GM23248 (cell line): ENCODE results near the gene C17orf78. TPM values are rescaled to one million over a fixed set of nuclear protein-coding genes. Genes with fewer than 3 reads are reported as not detected.

Experiments used
- DNase-seq: peaks from one replicate; pipeline ENCODE4 v3.0.0-alpha.2; 2015
- H2AFZ ChIP-seq: fragments of 200-600 bp; sonication (generic); 2 replicates; pipeline ENCODE4 v1.6.1; 2016; ENCODE audit warnings: antibody characterized with exemption
- H3F3A ChIP-seq: fragments of 200-600 bp; sonication (generic); 2 replicates; pipeline ENCODE4 v1.6.1; 2016; ENCODE audit warnings: mild to moderate bottlenecking, antibody characterized with exemption, mixed run types; ENCODE audit not compliant: insufficient read depth
- H3K27ac ChIP-seq: fragments of 200-600 bp; sonication (generic); 2 replicates; pipeline ENCODE4 v1.5.1; 2016; ENCODE audit warnings: mild to moderate bottlenecking
- H3K27me3 ChIP-seq: fragments of 200-600 bp; sonication (generic); replicated peaks from 2 replicates; pipeline ENCODE4 v1.6.1; 2016; ENCODE audit warnings: mild to moderate bottlenecking; ENCODE audit not compliant: insufficient read depth
- H3K36me3 ChIP-seq: fragments of 200-600 bp; sonication (generic); 2 replicates; pipeline ENCODE4 v1.6.1; 2016; ENCODE audit warnings: low read depth, mild to moderate bottlenecking
- H3K4me1 ChIP-seq: fragments of 200-600 bp; sonication (generic); 2 replicates; pipeline ENCODE4 v1.6.1; 2016; ENCODE audit warnings: mild to moderate bottlenecking; ENCODE audit not compliant: insufficient read depth
- H3K4me2 ChIP-seq: fragments of 200-600 bp; sonication (generic); one replicate; pipeline ENCODE4 v1.6.1; 2016; ENCODE audit warnings: mild to moderate bottlenecking; ENCODE audit not compliant: unreplicated experiment
- H3K4me3 ChIP-seq: fragments of 200-600 bp; sonication (generic); 2 replicates; pipeline ENCODE4 v1.5.1; 2016; ENCODE audit warnings: mild to moderate bottlenecking
- H3K79me2 ChIP-seq: fragments of 200-600 bp; sonication (generic); 2 replicates; pipeline ENCODE4 v1.6.1; 2016; ENCODE audit warnings: mild to moderate bottlenecking; ENCODE audit not compliant: insufficient read depth
- H3K9ac ChIP-seq: fragments of 200-600 bp; sonication (generic); 2 replicates; pipeline ENCODE4 v1.6.1; 2016; ENCODE audit warnings: mild to moderate bottlenecking
- H3K9me2 ChIP-seq: fragments of 200-600 bp; sonication (generic); 2 replicates; pipeline ENCODE4 v1.6.1; 2016; ENCODE audit warnings: mixed run types, mild to moderate bottlenecking, moderate library complexity; ENCODE audit not compliant: insufficient read depth
- H3K9me3 ChIP-seq: fragments of 200-600 bp; sonication (generic); one replicate; pipeline ENCODE4 v1.6.1; 2017; ENCODE audit warnings: low read depth
- H4K20me1 ChIP-seq: fragments of 200-600 bp; sonication (generic); 2 replicates; pipeline ENCODE4 v1.6.0; 2016; ENCODE audit not compliant: insufficient read depth
- EZH2 ChIP-seq: fragments of 200-600 bp; sonication (generic); IDR thresholded peaks from 2 replicates; pipeline ENCODE4 v1.6.1; 2018; ENCODE audit warnings: antibody characterized with exemption, mild to moderate bottlenecking; ENCODE audit not compliant: insufficient read depth, poor library complexity, severe bottlenecking
- EZH2phosphoT487 ChIP-seq: fragments of 200-600 bp; sonication (generic); IDR thresholded peaks from 2 replicates; pipeline ENCODE4 v1.6.1; 2018; ENCODE audit warnings: antibody characterized with exemption, moderate library complexity, mild to moderate bottlenecking, low read depth; ENCODE audit not compliant: insufficient read depth
- WGBS, 2 experiments: methylation state at CpG; one replicate each; pipeline ENCODE4 v1.1.6; 2015 to 2017; ENCODE audit warnings: low lambda C conversion rate in 2 of 2, low coverage in 1 of 2; ENCODE audit errors: missing lambda C conversion rate in 2 of 2; 5-methylcytosine and 5-hydroxymethylcytosine counted together
- in situ Hi-C: fragments of 300-500 bp; cut with MboI; formaldehyde crosslinking; loops from 2 replicates; pipeline ENCODE4 v1.15.0; 2020
- polyA plus RNA-seq: library from polyadenylated mRNA; unstranded; fragments of >200 nt; fragmentation: Nextera tagmentation; extraction: Ambion mirVana; gene quantifications from 2 replicates; pipeline ENCODE4 v1.2.1, GENCODE V29; 2016
- total RNA-seq: library from RNA; depleted of rRNA; stranded (reverse); fragments of >200 nt; shearing (Covaris generic); gene quantifications from 2 replicates; pipeline ENCODE4 v1.2.3, GENCODE V29; 2014

The C17orf78 gene
- total and polyA plus RNA-seq, 2 experiments from 2014 or later, result not detected

GRCh38 chr17:37361543-37361942 lies 14.2 kb upstream of the C17orf78 start:
- 97 to 98% methylated on average over 4 of the region's 4 CpGs for WGBS, 2 experiments
- H4K20me1 ChIP-seq, result no peaks in the 10 kb centered on the region
- H3K79me2 ChIP-seq, result peaks cover 20% of the 10 kb centered on the region
- no peaks in the 10 kb centered on the region for H3K9me2 ChIP-seq
- H3K36me3 ChIP-seq, result no peaks in the 10 kb centered on the region
- TF ChIP-seq EZH2, result no peak
- no peak for TF ChIP-seq EZH2phosphoT487
- no peak overlapping the region for H2AFZ ChIP-seq
- no peaks in the 10 kb centered on the region for H3K9me3 ChIP-seq
- no peak overlapping the region for H3K9ac ChIP-seq
- in situ Hi-C loops, result no loop called here
- no peak overlapping the region for H3K4me2 ChIP-seq
- H3K27me3 ChIP-seq, result no peaks in the 10 kb centered on the region
- H3K27ac ChIP-seq, result no peak overlapping the region
- no peaks in the 10 kb centered on the region; the same call in 1 of the 2 replicates for H3K4me1 ChIP-seq
- DNase-seq, result no peak
- H3F3A ChIP-seq, result peaks cover 16% of the 10 kb centered on the region
- no peak overlapping the region for H3K4me3 ChIP-seq

GRCh38 chr17:37365589-37365988 lies 10.2 kb upstream of the C17orf78 start:
- in situ Hi-C loops, result no loop called here

GRCh38 chr17:37368577-37368976 lies 7.2 kb upstream of the C17orf78 start:
- H3K79me2 ChIP-seq, result no peaks in the 10 kb centered on the region
- H3K36me3 ChIP-seq, result no peaks in the 10 kb centered on the region
- WGBS, 2 experiments, result 68% methylated on average over 3 of the region's 3 CpGs
- no peak overlapping the region for H3K27ac ChIP-seq
- H3K4me3 ChIP-seq, result no peak overlapping the region
- H3F3A ChIP-seq, result no peaks in the 10 kb centered on the region
- DNase-seq, result peak; percentile 68
- H3K27me3 ChIP-seq, result no peaks in the 10 kb centered on the region
- H3K9ac ChIP-seq, result no peak overlapping the region
- no peak overlapping the region for H2AFZ ChIP-seq
- H3K9me3 ChIP-seq, result no peaks in the 10 kb centered on the region
- no peaks in the 10 kb centered on the region for H4K20me1 ChIP-seq
- TF ChIP-seq EZH2, result no peak
- no peak for TF ChIP-seq EZH2phosphoT487
- in situ Hi-C loops, result no loop called here
- H3K9me2 ChIP-seq, result no peaks in the 10 kb centered on the region
- H3K4me2 ChIP-seq, result no peak overlapping the region
- H3K4me1 ChIP-seq, result 0 out of 2 replicates have a peak, but pooled peaks cover 6% of the 10 kb centered on the region

More at GRCh38 chr17:37365589-37365988, 10.2 kb upstream of the C17orf78 start:
- H3F3A ChIP-seq, result 0 out of 2 replicates have a peak, but pooled peaks cover 1% of the 10 kb centered on the region
- no peak for DNase-seq
- no peaks in the 10 kb centered on the region for H3K79me2 ChIP-seq
- H2AFZ ChIP-seq, result no peak overlapping the region
- H3K27ac ChIP-seq, result no peak overlapping the region
- no peak overlapping the region for H3K9ac ChIP-seq
- no peaks in the 10 kb centered on the region for H3K9me3 ChIP-seq
- H3K36me3 ChIP-seq, result no peaks in the 10 kb centered on the region
- no peak for TF ChIP-seq EZH2
- no peak for TF ChIP-seq EZH2phosphoT487
- no peaks in the 10 kb centered on the region for H3K27me3 ChIP-seq
- H3K4me1 ChIP-seq, result 0 out of 2 replicates have a peak, but pooled peaks cover 6% of the 10 kb centered on the region
- no peaks in the 10 kb centered on the region for H4K20me1 ChIP-seq
- no peak overlapping the region for H3K4me2 ChIP-seq
- 80 to 95% methylated on average over 1 of the region's 1 CpG for WGBS, 2 experiments
- no peak overlapping the region for H3K4me3 ChIP-seq
- H3K9me2 ChIP-seq, result no peaks in the 10 kb centered on the region

GRCh38 chr17:37373530-37374159 lies 2.1 kb upstream of the C17orf78 start:
- Histone ChIP-seq H4K20me1 (no peaks in the 10 kb centered on the region), H3K4me3 (no peak overlapping the region), H3K79me2 (no peaks in the 10 kb centered on the region), H3F3A (no peaks in the 10 kb centered on the region), H3K9me2 (no peaks in the 10 kb centered on the region), H2AFZ (peak overlapping the region; percentile 61; the same call in 1 of the 2 replicates), H3K9ac (no peak overlapping the region), H3K9me3 (no peaks in the 10 kb centered on the region), H3K27ac (no peak overlapping the region), H3K4me2 (no peak overlapping the region), H3K27me3 (no peaks in the 10 kb centered on the region), H3K4me1 (0 out of 2 replicates have a peak, but pooled peaks cover 3% of the 10 kb centered on the region), H3K36me3 (no peaks in the 10 kb centered on the region)
- in situ Hi-C loops, result no loop called here
- DNase-seq, result peak; percentile 86
- 2 to 3% methylated on average over 4 of the region's 4 CpGs for whole genome bisulfite sequencing, 2 experiments
- TF ChIP-seq EZH2 (no peak), EZH2phosphoT487 (no peak)
